ENCODE results near the gene FAM227B.

DNA sequence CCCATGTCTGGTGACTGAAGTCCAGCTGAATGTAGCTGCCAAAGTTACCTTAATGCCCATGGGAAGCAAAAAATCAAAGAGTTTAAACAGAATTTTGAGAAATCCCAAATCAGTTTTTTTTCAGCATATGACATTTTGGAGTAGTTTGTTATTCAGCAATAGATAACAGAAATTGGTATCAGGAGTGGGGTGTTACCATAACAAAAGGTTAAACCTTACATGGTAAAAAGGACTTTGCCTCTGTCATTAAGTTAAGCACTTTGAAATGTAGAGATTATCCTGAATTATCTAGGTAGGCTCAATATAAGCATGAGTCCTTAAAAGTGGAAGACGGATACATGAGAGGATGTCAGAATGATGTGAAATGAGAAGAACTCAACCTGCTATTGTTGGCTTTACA, 32.3 kb upstream of the FAM227B start:
- TF ChIP-seq POLR2A (IDR thresholded peaks at IDR 0.05), result no peak
- TF ChIP-seq, protein P1, sequence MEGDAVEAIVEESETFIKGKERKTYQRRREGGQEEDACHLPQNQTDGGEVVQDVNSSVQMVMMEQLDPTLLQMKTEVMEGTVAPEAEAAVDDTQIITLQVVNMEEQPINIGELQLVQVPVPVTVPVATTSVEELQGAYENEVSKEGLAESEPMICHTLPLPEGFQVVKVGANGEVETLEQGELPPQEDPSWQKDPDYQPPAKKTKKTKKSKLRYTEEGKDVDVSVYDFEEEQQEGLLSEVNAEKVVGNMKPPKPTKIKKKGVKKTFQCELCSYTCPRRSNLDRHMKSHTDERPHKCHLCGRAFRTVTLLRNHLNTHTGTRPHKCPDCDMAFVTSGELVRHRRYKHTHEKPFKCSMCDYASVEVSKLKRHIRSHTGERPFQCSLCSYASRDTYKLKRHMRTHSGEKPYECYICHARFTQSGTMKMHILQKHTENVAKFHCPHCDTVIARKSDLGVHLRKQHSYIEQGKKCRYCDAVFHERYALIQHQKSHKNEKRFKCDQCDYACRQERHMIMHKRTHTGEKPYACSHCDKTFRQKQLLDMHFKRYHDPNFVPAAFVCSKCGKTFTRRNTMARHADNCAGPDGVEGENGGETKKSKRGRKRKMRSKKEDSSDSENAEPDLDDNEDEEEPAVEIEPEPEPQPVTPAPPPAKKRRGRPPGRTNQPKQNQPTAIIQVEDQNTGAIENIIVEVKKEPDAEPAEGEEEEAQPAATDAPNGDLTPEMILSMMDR (IDR thresholded peaks at IDR 0.05), result no peak

Measured in body of pancreas (tissue), 4 donors.